ENCODE data around the gene ZBTB45.

Gene ZBTB45

DNA sequence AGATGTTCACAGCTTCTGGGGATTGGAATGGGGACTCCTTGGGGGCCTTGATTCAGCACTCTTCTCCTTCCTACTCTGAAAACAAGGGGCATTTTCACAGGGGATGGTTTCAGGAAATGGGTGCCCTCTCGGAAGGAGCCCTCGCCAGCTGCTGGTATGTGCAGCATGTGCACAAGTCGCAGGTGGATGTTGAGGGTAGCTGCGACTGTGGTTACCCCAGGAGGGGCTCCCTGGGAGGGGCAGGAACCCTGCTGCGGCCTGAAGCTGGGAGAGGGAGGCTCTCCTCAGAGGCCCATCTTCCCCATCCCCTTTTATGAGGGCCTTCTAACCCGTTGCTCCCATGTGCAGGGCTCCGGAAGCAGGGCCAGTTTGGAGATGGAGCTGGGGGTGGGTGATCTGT is 37.2 kb downstream of the ZBTB45 start:
- TF ChIP-seq, protein P1, sequence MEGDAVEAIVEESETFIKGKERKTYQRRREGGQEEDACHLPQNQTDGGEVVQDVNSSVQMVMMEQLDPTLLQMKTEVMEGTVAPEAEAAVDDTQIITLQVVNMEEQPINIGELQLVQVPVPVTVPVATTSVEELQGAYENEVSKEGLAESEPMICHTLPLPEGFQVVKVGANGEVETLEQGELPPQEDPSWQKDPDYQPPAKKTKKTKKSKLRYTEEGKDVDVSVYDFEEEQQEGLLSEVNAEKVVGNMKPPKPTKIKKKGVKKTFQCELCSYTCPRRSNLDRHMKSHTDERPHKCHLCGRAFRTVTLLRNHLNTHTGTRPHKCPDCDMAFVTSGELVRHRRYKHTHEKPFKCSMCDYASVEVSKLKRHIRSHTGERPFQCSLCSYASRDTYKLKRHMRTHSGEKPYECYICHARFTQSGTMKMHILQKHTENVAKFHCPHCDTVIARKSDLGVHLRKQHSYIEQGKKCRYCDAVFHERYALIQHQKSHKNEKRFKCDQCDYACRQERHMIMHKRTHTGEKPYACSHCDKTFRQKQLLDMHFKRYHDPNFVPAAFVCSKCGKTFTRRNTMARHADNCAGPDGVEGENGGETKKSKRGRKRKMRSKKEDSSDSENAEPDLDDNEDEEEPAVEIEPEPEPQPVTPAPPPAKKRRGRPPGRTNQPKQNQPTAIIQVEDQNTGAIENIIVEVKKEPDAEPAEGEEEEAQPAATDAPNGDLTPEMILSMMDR (IDR thresholded peaks at IDR 0.05; ENCODE audit: control insufficient read depth, extremely low read depth, insufficient read depth) = no peak
- DNase-seq (ENCODE audit: low read depth) = no peak
- H3K4me3 ChIP-seq (ENCODE audit: low read depth, low read length) = no peak overlapping the region

DNA sequence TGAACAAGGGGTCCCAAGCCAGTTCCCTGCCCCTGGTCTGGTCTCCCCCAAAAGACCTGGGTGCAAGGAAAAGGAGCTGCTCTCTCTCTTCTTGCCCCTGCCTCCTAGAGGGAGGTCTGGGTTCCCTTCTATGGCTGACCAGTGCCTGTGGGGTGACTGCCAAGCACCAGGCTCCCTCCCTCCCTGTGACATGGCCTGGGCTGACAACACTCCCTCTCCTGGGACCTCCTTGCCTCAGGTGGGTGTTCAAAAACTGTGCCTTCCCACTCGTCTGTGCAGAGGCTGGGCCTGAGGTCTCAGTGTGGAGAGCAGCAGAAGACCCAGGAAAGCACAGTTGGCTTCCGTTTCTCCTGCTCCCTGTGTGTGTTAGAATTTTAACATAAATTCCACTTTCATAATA is 38.8 kb downstream of the ZBTB45 start:
- no peak overlapping the region for H3K4me3 ChIP-seq (ENCODE audit: low read depth, low read length)
- TF ChIP-seq, protein P1 (IDR thresholded peaks at IDR 0.05; ENCODE audit: control insufficient read depth, extremely low read depth, insufficient read depth) = no peak
- DNase-seq (ENCODE audit: low read depth) = no peak

DNA sequence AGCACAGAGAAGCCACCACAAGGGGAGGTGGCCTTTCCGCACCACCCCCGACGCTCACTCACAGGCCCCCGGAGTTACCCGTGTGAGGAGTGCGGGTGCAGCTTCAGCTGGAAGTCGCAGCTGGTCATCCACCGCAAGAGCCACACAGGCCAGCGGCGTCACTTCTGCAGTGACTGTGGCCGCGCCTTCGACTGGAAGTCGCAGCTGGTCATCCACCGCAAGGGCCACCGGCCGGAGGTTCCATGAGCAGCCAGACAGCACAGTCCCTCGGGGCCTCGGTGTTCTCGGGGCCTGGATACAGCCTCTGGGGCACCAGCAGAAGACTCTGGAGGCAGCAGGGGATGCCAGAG is 39.2 kb downstream of the ZBTB45 start:
- no peak for DNase-seq (ENCODE audit: low read depth)
- H3K4me3 ChIP-seq (ENCODE audit: low read depth, low read length) = no peak overlapping the region
- TF ChIP-seq, protein P1 (IDR thresholded peaks at IDR 0.05; ENCODE audit: control insufficient read depth, extremely low read depth, insufficient read depth) = no peak

DNA sequence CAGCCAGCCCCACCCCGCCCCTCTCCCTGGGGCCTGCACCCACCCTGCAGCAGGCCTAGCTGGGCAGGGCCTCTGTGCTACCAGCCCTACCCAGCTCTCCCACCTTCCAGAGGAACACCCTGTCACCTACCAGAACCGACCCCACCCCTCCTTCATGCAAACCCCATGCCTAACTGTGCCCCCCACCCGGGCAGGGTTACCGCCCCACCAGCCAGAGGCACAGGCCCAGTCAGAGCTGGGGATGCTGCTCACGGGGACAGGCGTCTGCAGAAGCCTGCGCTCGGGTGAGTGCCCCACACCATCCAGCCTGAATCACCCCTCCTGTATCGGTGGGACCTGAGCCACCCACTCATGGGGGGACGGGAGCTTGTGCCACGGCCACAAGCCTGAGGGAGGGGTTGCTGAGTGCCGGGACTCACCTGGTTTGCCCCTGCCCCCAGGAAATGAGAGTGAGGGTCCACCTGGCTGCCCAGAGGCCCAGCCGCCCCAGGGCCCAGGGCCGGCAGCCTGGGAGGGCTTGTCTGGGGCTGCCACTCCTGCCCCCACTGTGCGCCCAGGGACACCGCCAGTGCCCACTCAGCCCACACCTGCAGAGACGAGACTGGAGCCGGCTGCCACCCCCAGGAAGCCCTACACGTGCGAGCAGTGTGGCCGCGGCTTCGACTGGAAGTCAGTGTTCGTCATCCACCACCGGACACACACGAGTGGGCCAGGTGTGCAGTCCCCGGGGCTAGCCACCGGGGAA is 39.7 kb downstream of the ZBTB45 start:
- TF ChIP-seq, protein P1 (IDR thresholded peaks at IDR 0.05; ENCODE audit: control insufficient read depth, extremely low read depth, insufficient read depth) = no peak

DNA sequence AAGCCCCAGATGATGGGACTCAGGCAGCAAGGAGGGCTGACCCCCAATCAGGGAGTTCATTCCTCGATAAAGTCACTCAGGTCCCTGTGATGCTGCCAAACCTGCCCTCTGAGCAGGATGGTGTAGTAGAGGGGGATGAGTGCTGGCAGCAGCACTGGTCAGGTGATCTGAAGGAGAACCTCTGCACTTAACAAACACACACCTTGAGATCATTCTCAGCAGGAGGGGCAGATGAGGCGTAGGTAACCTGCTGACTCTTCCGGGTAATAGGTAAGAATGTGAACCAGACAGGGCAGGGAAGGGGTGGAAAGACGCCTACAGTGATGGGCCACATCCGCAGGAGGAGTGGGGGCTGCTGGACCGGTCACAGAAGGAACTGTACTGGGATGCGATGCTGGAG is 40.3 kb downstream of the ZBTB45 start:
- H3K4me3 ChIP-seq (ENCODE audit: low read depth, low read length) = no peak overlapping the region
- TF ChIP-seq, protein P1 (IDR thresholded peaks at IDR 0.05; ENCODE audit: control insufficient read depth, extremely low read depth, insufficient read depth) = no peak
- no peak for DNase-seq (ENCODE audit: low read depth)

More for the DNA sequence above, 39.7 kb downstream of the ZBTB45 start:
- no peak for DNase-seq (ENCODE audit: low read depth)
- no peak overlapping the region for H3K4me3 ChIP-seq (ENCODE audit: low read depth, low read length)

- TF ChIP-seq, protein P1 (IDR thresholded peaks at IDR 0.05; ENCODE audit: control insufficient read depth, extremely low read depth, insufficient read depth) = no peak
- DNase-seq (ENCODE audit: low read depth) = no peak
Observed at GRCh38 chr19:58477871-58478270, 41.7 kb downstream of the ZBTB45 start.

DNA sequence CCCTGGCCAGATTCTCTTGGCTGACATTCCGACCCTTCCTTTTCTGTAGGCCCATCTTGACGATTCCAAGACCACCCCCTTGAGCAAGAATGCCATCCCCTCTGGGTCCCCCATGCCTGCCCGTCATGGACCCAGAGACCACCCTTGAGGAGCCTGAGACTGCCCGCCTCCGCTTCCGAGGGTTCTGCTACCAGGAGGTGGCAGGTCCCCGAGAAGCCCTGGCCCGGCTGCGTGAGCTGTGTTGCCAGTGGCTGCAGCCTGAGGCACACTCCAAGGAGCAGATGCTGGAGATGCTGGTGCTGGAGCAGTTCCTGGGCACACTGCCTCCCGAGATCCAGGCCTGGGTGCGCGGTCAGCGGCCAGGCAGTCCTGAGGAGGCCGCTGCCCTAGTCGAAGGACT is 42.5 kb downstream of the ZBTB45 start:
- TF ChIP-seq, protein P1 (IDR thresholded peaks at IDR 0.05; ENCODE audit: control insufficient read depth, extremely low read depth, insufficient read depth) = no peak
- H3K4me3 ChIP-seq (ENCODE audit: low read depth, low read length) = peak overlapping the region; percentile 89
- no peak for DNase-seq (ENCODE audit: low read depth)

More at GRCh38 chr19:58477871-58478270, 41.7 kb downstream of the ZBTB45 start:
- H3K4me3 ChIP-seq (ENCODE audit: low read depth, low read length) = no peak overlapping the region

Measured in LNCaP clone FGC (cell line).